GM06990 (cell line): ENCODE results near the gene MAEL.
"Not testable (repeated sequence)": the region's sequence is repeated elsewhere in the genome, so short reads cannot be mapped to it uniquely, and the experiment has no call there.

Source experiments
- DNase-seq: peaks from one replicate; pipeline ENCODE4 v3.0.0-alpha.2; 2011; ENCODE audit not compliant: insufficient read length; ENCODE audit errors: extremely low read depth
- H3K27me3 ChIP-seq: replicated peaks from 2 replicates; pipeline ENCODE4 v1.6.0; 2011; ENCODE audit warnings: low read length; ENCODE audit not compliant: control insufficient read depth, insufficient read depth
- H3K36me3 ChIP-seq: 2 replicates; pipeline ENCODE4 v1.5.1; 2011; ENCODE audit warnings: low read length; ENCODE audit not compliant: control insufficient read depth, insufficient read depth
- H3K4me3 ChIP-seq: replicated peaks from 2 replicates; pipeline ENCODE4 v1.5.1; 2011; ENCODE audit warnings: low read depth, mild to moderate bottlenecking, control low read depth, low read length
- TF ChIP-seq, protein P1 (sequence below): IDR thresholded peaks from 2 replicates; pipeline ENCODE4 v1.5.1; 2011; ENCODE audit warnings: low read length, control low read depth, mild to moderate bottlenecking, inconsistent platforms; ENCODE audit not compliant: insufficient read depth, poor library complexity, severe bottlenecking

Gene MAEL

DNA sequence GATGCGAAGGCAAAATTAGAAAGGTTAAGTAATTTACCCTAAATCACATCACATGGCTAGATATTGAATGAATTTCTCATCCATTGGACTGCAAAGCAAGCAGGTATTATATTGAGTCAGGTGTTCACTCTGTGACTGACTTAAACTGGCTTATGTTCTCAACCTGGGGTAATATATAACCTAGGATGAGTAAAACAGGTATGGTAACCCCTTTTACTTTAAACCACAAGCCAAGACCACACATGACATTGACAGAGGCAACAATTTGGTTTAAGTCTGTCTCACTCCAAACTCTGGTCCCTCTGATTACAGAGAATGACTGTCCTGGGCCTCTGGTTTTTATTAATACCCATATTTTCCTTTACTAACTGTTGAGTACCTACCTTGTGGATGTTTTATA, 33.3 kb downstream of the MAEL start:
- Histone ChIP-seq H3K36me3 (no peaks in the 10 kb centered on the region), H3K27me3 (no peaks in the 10 kb centered on the region), H3K4me3 (no peak overlapping the region)
- TF ChIP-seq, protein P1, sequence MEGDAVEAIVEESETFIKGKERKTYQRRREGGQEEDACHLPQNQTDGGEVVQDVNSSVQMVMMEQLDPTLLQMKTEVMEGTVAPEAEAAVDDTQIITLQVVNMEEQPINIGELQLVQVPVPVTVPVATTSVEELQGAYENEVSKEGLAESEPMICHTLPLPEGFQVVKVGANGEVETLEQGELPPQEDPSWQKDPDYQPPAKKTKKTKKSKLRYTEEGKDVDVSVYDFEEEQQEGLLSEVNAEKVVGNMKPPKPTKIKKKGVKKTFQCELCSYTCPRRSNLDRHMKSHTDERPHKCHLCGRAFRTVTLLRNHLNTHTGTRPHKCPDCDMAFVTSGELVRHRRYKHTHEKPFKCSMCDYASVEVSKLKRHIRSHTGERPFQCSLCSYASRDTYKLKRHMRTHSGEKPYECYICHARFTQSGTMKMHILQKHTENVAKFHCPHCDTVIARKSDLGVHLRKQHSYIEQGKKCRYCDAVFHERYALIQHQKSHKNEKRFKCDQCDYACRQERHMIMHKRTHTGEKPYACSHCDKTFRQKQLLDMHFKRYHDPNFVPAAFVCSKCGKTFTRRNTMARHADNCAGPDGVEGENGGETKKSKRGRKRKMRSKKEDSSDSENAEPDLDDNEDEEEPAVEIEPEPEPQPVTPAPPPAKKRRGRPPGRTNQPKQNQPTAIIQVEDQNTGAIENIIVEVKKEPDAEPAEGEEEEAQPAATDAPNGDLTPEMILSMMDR = no peak
- no peak for DNase-seq

DNA sequence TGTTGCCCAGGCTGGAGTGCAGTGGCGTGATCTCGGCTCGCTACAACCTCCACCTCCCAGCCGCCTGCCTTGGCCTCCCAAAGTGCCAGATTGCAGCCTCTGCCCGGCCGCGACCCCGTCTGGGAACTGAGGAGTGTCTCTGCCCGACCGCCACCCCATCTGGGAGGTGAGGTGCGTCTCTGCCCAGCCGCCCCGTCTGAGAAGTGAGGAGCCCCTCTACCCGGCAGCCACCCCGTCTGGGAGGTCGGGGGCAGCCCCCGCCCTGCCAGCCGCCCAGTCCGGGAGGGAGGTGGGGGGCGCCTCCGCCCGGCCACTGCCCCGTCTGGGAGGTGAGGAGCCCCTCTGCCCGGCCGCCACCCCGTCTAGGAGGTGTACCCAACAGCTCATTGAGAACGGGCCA, 40.5 kb downstream of the MAEL start:
- H3K4me3 ChIP-seq, H3K27me3 ChIP-seq, H3K36me3 ChIP-seq, DNase-seq: not testable (repeated sequence)

DNA sequence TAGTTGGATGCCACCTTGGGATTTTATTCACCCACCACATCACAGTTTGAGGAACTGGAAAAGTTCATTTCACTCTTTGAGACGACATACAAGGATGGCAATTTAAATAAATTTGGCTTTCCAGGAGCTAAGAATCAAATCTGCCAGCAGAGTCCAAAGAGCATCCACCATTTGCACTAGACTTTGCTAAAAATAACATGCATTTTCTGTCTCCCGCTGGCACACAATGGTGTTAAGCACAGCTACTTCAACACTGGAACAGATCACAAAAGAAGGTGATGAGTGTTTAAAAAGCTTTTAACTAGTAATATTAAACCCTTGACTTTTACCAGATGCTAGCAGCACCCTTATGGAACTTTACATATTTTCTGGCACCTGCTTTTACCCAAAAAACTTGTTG, 44.6 kb downstream of the MAEL start:
- H3K4me3 ChIP-seq = no peak overlapping the region
- DNase-seq = no peak
- no peaks in the 10 kb centered on the region for H3K36me3 ChIP-seq
- H3K27me3 ChIP-seq = no peaks in the 10 kb centered on the region
- TF ChIP-seq, protein P1 = no peak

DNA sequence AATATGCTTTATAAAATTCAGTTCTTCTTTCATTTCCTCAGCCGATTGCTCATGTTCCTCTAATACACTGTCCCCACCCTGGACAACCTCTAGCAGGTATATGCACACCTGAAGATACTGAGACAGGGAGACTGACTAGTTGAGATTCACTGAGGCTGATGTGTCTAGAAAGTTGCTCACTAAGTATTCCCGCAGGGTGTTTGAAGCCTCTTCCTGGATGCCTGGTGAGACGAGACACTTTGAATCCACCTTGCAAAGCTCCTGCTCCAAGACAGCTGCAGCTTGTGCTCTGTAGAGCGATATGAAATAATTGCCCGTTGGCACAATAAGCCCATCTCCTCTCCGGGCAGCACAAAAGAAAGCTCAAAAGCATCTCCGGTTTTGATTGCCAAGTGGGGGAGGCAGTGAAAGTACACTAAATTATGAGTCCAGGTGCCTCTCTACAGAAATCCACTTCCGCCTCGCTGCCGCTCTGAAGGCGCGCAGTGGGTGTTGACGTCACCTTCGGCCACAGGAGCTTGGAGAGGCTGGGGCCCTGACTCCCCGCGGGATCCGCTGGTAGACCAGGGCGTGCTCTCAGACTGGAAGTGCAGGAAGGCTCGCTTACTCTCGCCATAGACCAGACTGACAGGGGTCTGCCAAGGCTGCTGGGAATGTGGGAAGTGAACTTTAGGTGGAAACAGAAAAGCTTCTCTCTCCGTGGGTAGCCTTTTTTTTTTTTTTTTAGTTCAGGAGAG, 54.8 kb downstream of the MAEL start:
- peak overlapping the region; percentile 36 for H3K4me3 ChIP-seq
- no peaks in the 10 kb centered on the region for H3K36me3 ChIP-seq
- H3K27me3 ChIP-seq = no peaks in the 10 kb centered on the region; the same call in none of the 2 replicates
- DNase-seq = peak; percentile 76
- TF ChIP-seq, protein P1 = no peak

DNA sequence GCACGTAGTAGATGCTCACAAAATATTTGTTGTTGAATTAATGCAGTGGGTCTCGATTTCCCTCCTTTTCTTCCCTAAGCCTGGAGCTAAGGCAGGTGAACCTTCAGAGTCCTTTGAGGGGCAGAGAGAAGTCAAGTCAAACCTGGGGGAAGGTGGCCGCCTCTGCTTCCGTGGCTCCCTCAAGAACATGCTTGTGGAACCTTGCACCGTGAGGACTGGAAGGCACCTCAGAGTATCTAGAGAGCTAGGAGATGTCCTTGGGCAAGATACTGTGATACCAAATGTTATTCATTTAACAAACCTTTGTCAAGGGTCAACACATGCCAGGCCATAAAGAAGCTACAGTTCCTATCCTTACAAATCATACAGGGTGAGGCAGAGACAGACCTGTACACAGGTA, 62.8 kb downstream of the MAEL start:
- Histone ChIP-seq H3K4me3 (no peak overlapping the region), H3K27me3 (no peaks in the 10 kb centered on the region; the same call in 1 of the 2 replicates), H3K36me3 (no peaks in the 10 kb centered on the region)
- TF ChIP-seq, protein P1 = no peak
- no peak for DNase-seq

DNA sequence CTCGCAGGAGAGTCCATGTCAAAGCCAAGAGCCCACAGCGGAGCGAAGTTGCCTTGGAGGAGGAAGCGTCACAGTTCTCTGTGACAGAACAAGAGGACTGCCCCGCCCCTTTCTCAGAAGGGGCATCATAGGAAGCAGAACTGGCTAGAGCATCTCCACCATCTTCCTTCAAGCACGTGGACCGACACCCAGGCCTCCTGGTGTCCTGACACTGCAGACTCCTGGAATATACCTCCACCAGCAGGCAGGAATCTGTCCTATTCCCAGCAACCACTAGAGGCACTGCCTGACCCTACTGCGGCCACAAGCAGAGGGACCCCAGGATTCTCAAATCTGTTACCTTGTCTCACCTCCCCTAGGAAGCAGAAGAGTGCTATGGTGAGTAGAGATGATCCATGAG, 63.3 kb downstream of the MAEL start:
- DNase-seq = no peak
- Histone ChIP-seq H3K36me3 (no peaks in the 10 kb centered on the region), H3K27me3 (no peaks in the 10 kb centered on the region; the same call in 1 of the 2 replicates), H3K4me3 (no peak overlapping the region)
- TF ChIP-seq, protein P1 = peak; percentile 43
